ENCODE data around the gene VN1R5.

VN1R5 gene

DNA sequence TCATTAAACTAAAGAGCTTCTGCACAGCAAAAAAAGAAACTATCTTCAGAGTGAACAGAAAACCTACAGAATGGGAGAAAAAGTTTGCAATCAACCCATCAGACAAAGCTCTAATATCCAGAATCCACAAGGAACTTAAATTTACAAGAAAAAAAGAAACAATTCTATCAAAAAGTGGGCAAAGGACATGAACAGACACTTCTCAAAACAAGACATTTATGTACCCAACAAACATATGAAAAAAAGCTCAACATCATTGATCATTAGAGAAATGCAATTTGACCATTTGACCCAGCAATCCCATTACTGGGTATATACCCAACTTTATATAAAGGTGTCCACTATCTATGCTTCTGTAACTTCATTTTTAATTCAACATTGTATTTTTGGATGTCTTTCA, 31.1 kb upstream of the VN1R5 start:
- Histone ChIP-seq H3K27me3 (ENCODE audit: control insufficient read depth, insufficient read depth, low read length) (no peaks in the 10 kb centered on the region), H3K9ac (ENCODE audit: low read depth, low read length) (no peak overlapping the region)

DNA sequence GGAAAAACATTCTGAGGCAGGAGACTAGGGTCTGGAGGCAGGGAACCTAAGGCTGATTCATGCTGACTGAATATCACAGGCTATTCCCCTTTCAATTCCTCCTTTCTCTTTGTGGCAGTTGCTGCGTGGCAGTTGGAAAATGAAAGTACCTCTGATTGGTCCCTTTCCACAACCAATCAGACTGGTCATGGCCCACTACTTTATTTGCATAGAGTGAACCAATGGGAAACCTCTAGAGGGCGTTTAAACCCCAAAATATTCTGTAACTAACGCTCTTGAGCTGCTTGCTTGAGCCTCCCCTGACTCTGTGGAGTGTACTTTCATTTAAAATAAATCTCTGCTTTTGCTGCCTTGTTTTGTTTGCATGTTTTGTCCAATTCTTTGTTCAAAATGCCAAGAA, 27.7 kb upstream of the VN1R5 start:
- peaks cover 10% of the 10 kb centered on the region for H3K9me3 ChIP-seq (ENCODE audit: control insufficient read depth, insufficient read depth, low read length)
- no peak overlapping the region for H3K4me3 ChIP-seq (ENCODE audit: low read depth, low read length)
- H3K36me3 ChIP-seq (ENCODE audit: control insufficient read depth, insufficient read depth, low read length), result no peaks in the 10 kb centered on the region
- H3K27me3 ChIP-seq (ENCODE audit: control insufficient read depth, insufficient read depth, low read length), result no peaks in the 10 kb centered on the region
- H3K27ac ChIP-seq (ENCODE audit: low read depth, low read length), result no peak overlapping the region
- no peaks in the 10 kb centered on the region for H3K4me1 ChIP-seq (ENCODE audit: control insufficient read depth, insufficient read depth, low read length)
- no peak overlapping the region for H3K9ac ChIP-seq (ENCODE audit: low read depth, low read length)

More for the DNA sequence above, 31.1 kb upstream of the VN1R5 start:
- H3K4me3 ChIP-seq (ENCODE audit: low read depth, low read length), result no peak overlapping the region
- H3K27ac ChIP-seq (ENCODE audit: low read depth, low read length), result no peak overlapping the region
- peaks cover 14% of the 10 kb centered on the region for H3K9me3 ChIP-seq (ENCODE audit: control insufficient read depth, insufficient read depth, low read length)
- no peaks in the 10 kb centered on the region for H3K36me3 ChIP-seq (ENCODE audit: control insufficient read depth, insufficient read depth, low read length)
- no peaks in the 10 kb centered on the region for H3K4me1 ChIP-seq (ENCODE audit: control insufficient read depth, insufficient read depth, low read length)

DNA sequence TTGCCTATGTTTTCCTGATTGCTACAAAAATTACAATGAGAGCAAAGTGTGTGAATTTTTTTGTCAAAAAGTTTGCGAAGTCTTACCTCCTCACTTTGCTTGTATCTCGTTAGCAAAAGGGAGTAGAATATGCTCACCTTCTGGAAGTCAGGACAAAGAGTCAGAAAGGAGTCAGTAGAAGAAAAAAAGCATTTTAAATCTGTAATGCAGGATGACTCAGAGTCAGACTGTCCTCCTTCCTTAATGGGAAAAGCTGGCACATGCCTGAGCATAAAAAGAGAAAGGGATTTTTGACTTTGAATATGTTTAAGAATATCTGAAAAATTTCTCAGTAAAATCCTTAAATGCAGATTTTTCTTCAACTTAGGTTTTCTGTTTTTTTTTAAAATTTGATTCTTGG, 14.2 kb upstream of the VN1R5 start:
- H3K36me3 ChIP-seq (ENCODE audit: control insufficient read depth, insufficient read depth, low read length), result no peaks in the 10 kb centered on the region
- H3K9ac ChIP-seq (ENCODE audit: low read depth, low read length), result no peak overlapping the region
- no peaks in the 10 kb centered on the region for H3K4me1 ChIP-seq (ENCODE audit: control insufficient read depth, insufficient read depth, low read length)
- H3K9me3 ChIP-seq (ENCODE audit: control insufficient read depth, insufficient read depth, low read length), result no peaks in the 10 kb centered on the region
- no peaks in the 10 kb centered on the region for H3K27me3 ChIP-seq (ENCODE audit: control insufficient read depth, insufficient read depth, low read length)
- no peak overlapping the region for H3K27ac ChIP-seq (ENCODE audit: low read depth, low read length)
- H3K4me3 ChIP-seq (ENCODE audit: low read depth, low read length), result no peak overlapping the region

DNA sequence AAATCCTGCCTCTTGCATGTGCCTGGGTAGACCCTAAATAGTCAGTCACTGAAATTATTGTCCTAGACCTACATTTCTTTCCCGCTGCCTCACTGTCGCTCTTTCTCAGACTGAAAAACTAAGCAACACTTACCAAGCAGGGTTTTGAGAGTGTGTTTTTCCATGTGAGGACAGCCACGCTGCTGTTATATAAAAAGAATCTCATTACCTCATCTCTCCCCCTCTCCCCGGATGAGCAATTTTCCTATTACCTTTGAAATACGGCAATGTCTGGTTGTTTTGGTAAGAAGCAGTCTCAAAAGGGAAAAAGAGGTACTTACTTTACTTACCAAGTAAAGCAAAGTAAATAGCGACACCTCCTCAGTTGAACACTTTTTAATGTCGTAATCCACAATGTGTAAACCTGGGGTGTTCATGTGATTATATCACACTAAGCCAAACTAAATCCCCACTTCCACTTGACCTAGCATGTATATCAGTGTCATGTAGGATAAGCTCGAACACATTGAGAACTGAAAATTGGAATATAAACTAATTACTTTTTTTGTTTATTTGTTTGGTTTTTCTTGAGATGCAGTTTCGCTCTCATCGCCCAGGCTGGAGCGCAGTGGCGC, 12.2 kb upstream of the VN1R5 start:
- no peaks in the 10 kb centered on the region for H3K36me3 ChIP-seq (ENCODE audit: control insufficient read depth, insufficient read depth, low read length)
- H3K27ac ChIP-seq (ENCODE audit: low read depth, low read length), result no peak overlapping the region
- H3K9me3 ChIP-seq (ENCODE audit: control insufficient read depth, insufficient read depth, low read length), result no peaks in the 10 kb centered on the region
- no peak overlapping the region for H3K4me3 ChIP-seq (ENCODE audit: low read depth, low read length)
- no peak overlapping the region for H3K9ac ChIP-seq (ENCODE audit: low read depth, low read length)
- H3K27me3 ChIP-seq (ENCODE audit: control insufficient read depth, insufficient read depth, low read length), result no peaks in the 10 kb centered on the region
- H3K4me1 ChIP-seq (ENCODE audit: control insufficient read depth, insufficient read depth, low read length), result no peaks in the 10 kb centered on the region

DNA sequence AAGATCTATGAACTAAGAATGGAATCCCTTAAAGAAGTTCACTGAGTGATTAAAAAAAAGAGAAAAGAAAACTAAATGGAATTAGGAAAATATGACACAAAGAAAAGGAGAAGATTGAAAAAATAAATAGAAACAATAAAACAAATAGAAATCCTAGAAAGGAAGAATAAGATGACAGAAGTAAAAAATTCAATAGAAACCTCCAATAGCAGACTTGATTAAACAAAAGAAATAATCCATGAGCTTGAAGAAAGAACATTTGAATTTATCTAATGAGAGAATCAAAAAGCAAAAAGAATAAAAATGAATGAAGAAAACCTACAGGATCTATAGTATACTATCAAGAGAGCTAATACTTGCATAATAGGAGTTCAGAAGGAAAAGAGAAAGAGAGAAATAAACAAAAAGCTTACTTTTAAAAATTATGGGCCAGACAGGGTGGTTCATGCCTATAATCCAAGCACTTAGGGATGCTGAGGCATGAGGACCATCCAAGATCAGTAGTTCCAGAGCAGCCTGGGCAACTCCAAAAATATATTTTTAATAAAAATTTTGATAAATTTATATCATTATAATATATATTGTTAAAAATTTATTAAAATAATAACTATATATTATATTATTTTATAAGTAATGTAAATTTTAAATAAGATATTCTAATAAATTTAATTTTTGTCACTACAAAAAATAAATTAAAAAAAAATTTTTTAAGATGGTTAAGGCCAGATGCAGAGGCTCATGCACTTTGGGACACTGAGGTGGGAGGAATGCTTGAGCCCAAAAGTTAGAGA, 9.4 kb upstream of the VN1R5 start:
- Histone ChIP-seq H3K27me3 (ENCODE audit: control insufficient read depth, insufficient read depth, low read length) (no peaks in the 10 kb centered on the region), H3K36me3 (ENCODE audit: control insufficient read depth, insufficient read depth, low read length) (no peaks in the 10 kb centered on the region), H3K4me1 (ENCODE audit: control insufficient read depth, insufficient read depth, low read length) (no peaks in the 10 kb centered on the region), H3K9me3 (ENCODE audit: control insufficient read depth, insufficient read depth, low read length) (no peaks in the 10 kb centered on the region), H3K27ac (ENCODE audit: low read depth, low read length) (no peak overlapping the region), H3K9ac (ENCODE audit: low read depth, low read length) (no peak overlapping the region), H3K4me3 (ENCODE audit: low read depth, low read length) (no peak overlapping the region)

DNA sequence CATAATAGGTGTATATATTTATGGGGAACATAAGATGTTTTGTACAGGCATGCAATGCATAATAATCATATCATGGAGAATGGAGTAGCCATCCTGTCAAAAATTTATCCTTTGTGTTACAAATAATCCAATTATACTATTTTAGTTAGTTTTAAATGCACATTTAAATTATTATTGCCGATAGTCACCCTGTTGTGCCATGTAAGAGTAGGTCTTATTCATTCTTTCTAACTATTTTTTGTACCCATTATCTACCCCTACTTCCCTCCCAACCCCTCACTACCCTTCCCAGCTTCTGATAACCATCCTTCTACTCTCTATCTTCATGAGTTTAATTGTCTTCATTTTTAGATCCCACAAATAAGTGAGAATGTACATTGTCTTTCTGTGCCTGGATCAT, 8.3 kb upstream of the VN1R5 start:
- no peaks in the 10 kb centered on the region for H3K9me3 ChIP-seq (ENCODE audit: control insufficient read depth, insufficient read depth, low read length)
- H3K4me3 ChIP-seq (ENCODE audit: low read depth, low read length), result no peak overlapping the region
- H3K9ac ChIP-seq (ENCODE audit: low read depth, low read length), result no peak overlapping the region
- H3K27me3 ChIP-seq (ENCODE audit: control insufficient read depth, insufficient read depth, low read length), result no peaks in the 10 kb centered on the region
- no peak overlapping the region for H3K27ac ChIP-seq (ENCODE audit: low read depth, low read length)
- no peaks in the 10 kb centered on the region for H3K36me3 ChIP-seq (ENCODE audit: control insufficient read depth, insufficient read depth, low read length)
- no peaks in the 10 kb centered on the region for H3K4me1 ChIP-seq (ENCODE audit: control insufficient read depth, insufficient read depth, low read length)

DNA sequence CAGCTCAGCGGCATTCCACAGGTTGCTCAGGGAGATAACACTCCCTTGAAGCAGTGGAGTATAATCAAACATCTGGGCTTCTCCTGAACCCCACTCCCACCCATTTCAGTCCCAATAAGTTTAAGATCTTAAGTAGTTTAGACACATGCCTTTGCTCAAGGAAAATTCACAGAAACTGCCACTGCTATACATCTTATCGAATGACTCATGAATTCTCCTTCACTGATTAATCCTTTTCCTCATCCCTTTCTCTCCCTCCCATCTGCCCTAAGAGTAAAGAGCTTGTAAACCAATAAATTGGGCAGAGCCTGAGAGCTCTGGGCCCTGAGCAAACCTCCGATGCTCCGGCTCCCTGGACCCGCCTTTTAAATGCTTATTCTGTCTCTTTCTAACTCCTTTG, 10.2 kb downstream of the VN1R5 start:
- Histone ChIP-seq H3K4me3 (ENCODE audit: low read depth, low read length) (no peak overlapping the region), H3K9ac (ENCODE audit: low read depth, low read length) (no peak overlapping the region), H3K4me1 (ENCODE audit: control insufficient read depth, insufficient read depth, low read length) (no peaks in the 10 kb centered on the region), H3K27ac (ENCODE audit: low read depth, low read length) (no peak overlapping the region), H3K9me3 (ENCODE audit: control insufficient read depth, insufficient read depth, low read length) (peaks cover 7% of the 10 kb centered on the region), H3K36me3 (ENCODE audit: control insufficient read depth, insufficient read depth, low read length) (no peaks in the 10 kb centered on the region), H3K27me3 (ENCODE audit: control insufficient read depth, insufficient read depth, low read length) (no peaks in the 10 kb centered on the region)

DNA sequence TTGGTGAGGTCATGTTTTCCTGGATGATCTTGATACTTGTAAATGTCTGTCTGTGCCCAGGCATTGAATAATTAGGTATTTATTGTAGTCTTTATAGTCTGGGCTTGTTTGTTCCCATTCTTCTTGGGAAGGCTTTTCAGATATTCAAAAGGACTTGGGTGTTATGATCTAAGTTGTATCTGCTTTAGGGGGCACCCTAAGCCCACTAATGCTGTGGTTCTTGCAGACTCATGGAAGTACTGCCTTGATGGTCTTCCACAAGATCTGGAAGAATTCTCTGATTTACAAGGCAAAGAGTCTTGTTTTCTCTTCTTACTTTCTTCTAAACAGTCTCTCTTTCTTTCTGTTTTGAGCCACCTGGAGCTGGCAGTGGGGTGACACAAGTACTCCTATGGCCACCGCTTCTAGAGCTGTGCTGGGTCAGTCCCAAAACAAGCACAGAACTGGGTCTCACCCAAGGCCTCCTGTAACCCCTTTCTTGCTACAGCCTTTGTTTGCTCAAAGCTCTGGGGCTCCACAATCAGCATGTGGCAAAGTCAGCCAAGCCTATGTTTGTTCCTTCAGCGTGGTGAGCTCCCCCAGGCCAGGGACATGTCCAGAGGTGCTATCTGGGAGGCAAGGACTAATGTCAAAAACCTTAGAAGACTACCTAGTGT, 12.6 kb downstream of the VN1R5 start:
- Histone ChIP-seq H3K27ac (ENCODE audit: low read depth, low read length) (no peak overlapping the region), H3K9me3 (ENCODE audit: control insufficient read depth, insufficient read depth, low read length) (peaks cover 12% of the 10 kb centered on the region), H3K4me3 (ENCODE audit: low read depth, low read length) (no peak overlapping the region), H3K9ac (ENCODE audit: low read depth, low read length) (no peak overlapping the region), H3K27me3 (ENCODE audit: control insufficient read depth, insufficient read depth, low read length) (no peaks in the 10 kb centered on the region), H3K4me1 (ENCODE audit: control insufficient read depth, insufficient read depth, low read length) (no peaks in the 10 kb centered on the region), H3K36me3 (ENCODE audit: control insufficient read depth, insufficient read depth, low read length) (no peaks in the 10 kb centered on the region)

DNA sequence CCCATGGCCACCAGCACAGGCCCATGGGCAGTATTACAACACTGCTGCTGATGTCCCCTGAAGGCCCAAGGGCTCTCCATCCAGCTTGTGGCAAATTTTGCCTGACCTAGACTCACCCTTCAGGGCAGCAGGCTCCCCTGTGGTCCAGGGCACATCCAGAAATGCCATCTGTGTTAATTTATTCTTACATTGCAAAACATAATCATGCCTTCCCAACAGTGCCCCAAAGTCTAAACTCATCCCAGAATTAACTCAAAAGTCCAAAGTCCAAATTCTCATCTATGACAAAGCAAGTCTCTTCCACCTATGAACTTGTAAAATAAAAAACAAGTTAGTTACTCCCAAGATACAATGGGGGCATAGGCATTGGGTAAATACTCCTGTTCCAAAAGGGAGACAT, 13.3 kb downstream of the VN1R5 start:
- no peak overlapping the region for H3K27ac ChIP-seq (ENCODE audit: low read depth, low read length)
- no peak overlapping the region for H3K4me3 ChIP-seq (ENCODE audit: low read depth, low read length)
- no peaks in the 10 kb centered on the region for H3K27me3 ChIP-seq (ENCODE audit: control insufficient read depth, insufficient read depth, low read length)
- peaks cover 12% of the 10 kb centered on the region for H3K9me3 ChIP-seq (ENCODE audit: control insufficient read depth, insufficient read depth, low read length)
- H3K9ac ChIP-seq (ENCODE audit: low read depth, low read length), result no peak overlapping the region
- no peaks in the 10 kb centered on the region for H3K36me3 ChIP-seq (ENCODE audit: control insufficient read depth, insufficient read depth, low read length)
- no peaks in the 10 kb centered on the region for H3K4me1 ChIP-seq (ENCODE audit: control insufficient read depth, insufficient read depth, low read length)

DNA sequence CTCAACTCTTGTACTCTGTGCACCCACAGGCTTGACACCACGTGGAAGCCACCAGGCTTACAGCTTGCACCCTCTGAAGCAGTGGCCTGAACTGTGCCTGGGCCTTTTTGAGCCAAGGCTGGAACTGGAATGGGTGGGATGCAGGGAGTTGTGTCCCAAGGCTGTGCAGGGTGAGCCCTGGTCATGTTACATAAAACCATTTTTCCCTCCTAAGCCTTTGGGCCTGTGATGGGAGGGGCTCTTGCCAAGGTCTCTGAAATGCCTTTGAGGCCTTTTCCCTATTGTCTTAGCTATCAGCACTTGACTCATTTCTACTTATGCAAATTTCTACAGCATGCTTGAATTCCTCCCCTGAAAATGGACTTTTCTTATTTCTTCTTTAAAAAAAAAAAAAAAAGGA, 14.1 kb downstream of the VN1R5 start:
- Histone ChIP-seq H3K27ac (ENCODE audit: low read depth, low read length) (no peak overlapping the region), H3K4me1 (ENCODE audit: control insufficient read depth, insufficient read depth, low read length) (no peaks in the 10 kb centered on the region), H3K36me3 (ENCODE audit: control insufficient read depth, insufficient read depth, low read length) (no peaks in the 10 kb centered on the region), H3K9me3 (ENCODE audit: control insufficient read depth, insufficient read depth, low read length) (peaks cover 12% of the 10 kb centered on the region), H3K27me3 (ENCODE audit: control insufficient read depth, insufficient read depth, low read length) (no peaks in the 10 kb centered on the region), H3K4me3 (ENCODE audit: low read depth, low read length) (no peak overlapping the region), H3K9ac (ENCODE audit: low read depth, low read length) (no peak overlapping the region)

DNA sequence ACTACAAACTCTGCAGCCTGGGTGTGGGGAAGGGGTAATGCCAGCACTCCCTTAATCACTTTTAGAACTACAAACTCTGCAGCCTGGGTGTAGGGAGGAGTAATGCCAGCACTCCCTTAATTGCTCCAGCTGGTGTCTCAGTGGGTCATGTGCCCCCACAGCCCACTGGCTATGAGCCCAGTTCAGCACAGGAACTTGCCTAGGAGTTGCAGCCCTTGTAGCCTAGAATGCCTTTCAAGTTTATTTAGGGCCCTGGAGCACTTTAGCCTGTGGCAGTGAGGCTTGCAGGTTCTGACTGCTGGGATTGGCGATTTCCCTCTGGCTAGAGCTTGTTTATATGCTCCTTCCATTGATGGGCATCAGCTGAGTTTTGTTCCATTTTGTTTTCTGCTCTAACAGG, 17.1 kb downstream of the VN1R5 start:
- no peak overlapping the region for H3K4me3 ChIP-seq (ENCODE audit: low read depth, low read length)
- H3K9me3 ChIP-seq (ENCODE audit: control insufficient read depth, insufficient read depth, low read length), result peaks cover 12% of the 10 kb centered on the region
- H3K27ac ChIP-seq (ENCODE audit: low read depth, low read length), result no peak overlapping the region
- H3K9ac ChIP-seq (ENCODE audit: low read depth, low read length), result no peak overlapping the region
- no peaks in the 10 kb centered on the region for H3K4me1 ChIP-seq (ENCODE audit: control insufficient read depth, insufficient read depth, low read length)
- no peaks in the 10 kb centered on the region for H3K36me3 ChIP-seq (ENCODE audit: control insufficient read depth, insufficient read depth, low read length)
- H3K27me3 ChIP-seq (ENCODE audit: control insufficient read depth, insufficient read depth, low read length), result no peaks in the 10 kb centered on the region
